K562 (cell line): Measurements from ENCODE around the gene BCL2L13. TPM values are rescaled to one million over a fixed set of nuclear protein-coding genes. Genes with fewer than 3 reads are reported as not detected.

Experiments used
- ATAC-seq: fragments of 200-7000 bp; cut with Tn5 transposase; 3 replicates; pipeline ENCODE4 v1.9.1; 2020; ENCODE audit warnings: moderate library complexity
- BruUV-seq: library from RNA; stranded (reverse); fragments of 400-500 nt; replicated peaks from 2 replicates; lab custom pipeline; 2021; lab: Mats Ljungman, UMichigan
- CTCF ChIA-PET: fragments of 300-600 bp; formaldehyde crosslinking; extraction: SDS; loops from one replicate; lab custom pipeline; 2021; ENCODE audit warnings: low intra/inter-chr PET ratio; lab: Yijun Ruan, JAX
- POLR2A ChIA-PET: fragments of 300-600, 350-650 bp; sonication (Branson Sonifier 250); formaldehyde crosslinking; extraction: SDS; loops from one replicate; lab custom pipeline; 2021; ENCODE audit warnings: antibody characterized with exemption, inconsistent platforms; lab: Yijun Ruan, JAX
- DNase-seq, 4 experiments: peaks; one replicate each; pipeline versions ENCODE4 v3.0.0 to v3.0.0-alpha.2; 2011 to 2018; ENCODE audit warnings: low spot score in 3 of 4, mixed read lengths in 3 of 4; ENCODE audit errors: extremely low read depth in 1 of 4
- FAIRE-seq: peaks from 2 replicates; lab custom pipeline; 2011; peaks lifted over from hg19 to GRCh38; lab: Jason Lieb, UNC
- H2AFZ ChIP-seq: 2 replicates; pipeline ENCODE4 v1.6.0; 2011; ENCODE audit warnings: low read depth, low read length, control low read depth, inconsistent platforms
- H3K27ac ChIP-seq: fragments of 200-600 bp; 3 replicates; pipeline ENCODE4 v1.8.0; 2011; ENCODE audit warnings: low read depth, mild to moderate bottlenecking, control low read depth, inconsistent platforms, low read length, moderate library complexity, mixed read lengths; ENCODE audit errors: extremely low read depth
- H3K27me3 ChIP-seq, 2 experiments: fragments of 300-600 bp in 1 of 2; 2 replicates in 1 of 2; 3 replicates in 1 of 2; pipeline versions ENCODE4 v1.6.0 to v1.8.0; 2011; ENCODE audit warnings: inconsistent platforms in 2 of 2, low read length in 2 of 2, mild to moderate bottlenecking in 1 of 2, mixed read lengths in 1 of 2, moderate library complexity in 1 of 2; ENCODE audit not compliant: control insufficient read depth in 2 of 2, insufficient read depth in 2 of 2
- H3K36me3 ChIP-seq: fragments of 300-600 bp; 3 replicates; pipeline ENCODE4 v1.8.0; 2011; ENCODE audit warnings: mild to moderate bottlenecking, low read length, inconsistent platforms; ENCODE audit not compliant: control insufficient read depth, insufficient read depth
- H3K4me1 ChIP-seq, 2 experiments: fragments of 200-600 bp in 1 of 2; replicated peaks in 1 of 2; 2 replicates in 1 of 2; 3 replicates in 1 of 2; pipeline versions ENCODE4 v1.5.1 to v1.8.0; 2011; ENCODE audit warnings: inconsistent platforms in 2 of 2, low read length in 2 of 2, mild to moderate bottlenecking in 1 of 2, mixed read lengths in 1 of 2, moderate library complexity in 1 of 2; ENCODE audit not compliant: control insufficient read depth in 2 of 2, insufficient read depth in 2 of 2
- H3K4me2 ChIP-seq: 2 replicates; pipeline ENCODE4 v1.6.1; 2011; ENCODE audit warnings: low read length, control low read depth, inconsistent platforms, mixed read lengths; ENCODE audit not compliant: insufficient read depth
- H3K4me3 ChIP-seq: fragments of 200-600 bp; sonication (generic), shearing (Covaris generic); 2 replicates; pipeline ENCODE4 v1.5.1; 2016; ENCODE audit warnings: control low read depth, inconsistent platforms
- H3K79me2 ChIP-seq: fragments of 200-600 bp; 3 replicates; pipeline ENCODE4 v1.8.0; 2011; ENCODE audit warnings: low read length, inconsistent platforms; ENCODE audit not compliant: control insufficient read depth, insufficient read depth
- H3K9ac ChIP-seq, 2 experiments: 2 replicates each; pipeline versions ENCODE4 v1.6.0 to v1.6.1; 2011; ENCODE audit warnings: low read depth in 2 of 2, low read length in 2 of 2, control low read depth in 1 of 2, inconsistent platforms in 1 of 2, mild to moderate bottlenecking in 1 of 2, mixed read lengths in 1 of 2; ENCODE audit not compliant: insufficient read depth in 1 of 2
- H3K9me1 ChIP-seq: one replicate; pipeline ENCODE4 v1.6.0; 2011; ENCODE audit warnings: inconsistent platforms, mild to moderate bottlenecking, low read length, moderate library complexity; ENCODE audit not compliant: control insufficient read depth, insufficient read depth
- H3K9me3 ChIP-seq: replicated peaks from 2 replicates; pipeline ENCODE4 v1.5.1; 2011; ENCODE audit warnings: low read depth, low read length, inconsistent platforms; ENCODE audit not compliant: control insufficient read depth, insufficient read depth
- H4K20me1 ChIP-seq: replicated peaks from 2 replicates; pipeline ENCODE4 v1.6.1; 2011; ENCODE audit warnings: low read length, inconsistent platforms, mixed read lengths; ENCODE audit not compliant: control insufficient read depth, insufficient read depth
- ELF4 ChIP-seq: fragments of 450-650 bp; formaldehyde crosslinking; IDR thresholded peaks from 2 replicates; pipeline ENCODE4 v1.4.0; 2022; ENCODE audit warnings: missing genetic modification characterization
- KAT7 ChIP-seq: sonication (generic); formaldehyde crosslinking; IDR thresholded peaks from 2 replicates; pipeline ENCODE4 v1.8.0; 2022; ENCODE audit warnings: missing genetic modification reagents, mild to moderate bottlenecking, borderline replicate concordance
- NR1H2 ChIP-seq: sonication (generic); formaldehyde crosslinking; IDR thresholded peaks from 2 replicates; pipeline ENCODE4 v1.4.0; 2020; ENCODE audit warnings: mild to moderate bottlenecking, missing genetic modification reagents
- TEAD1 ChIP-seq, 2 experiments: fragments of 450-650 bp in 1 of 2; sonication (generic) in 1 of 2; formaldehyde crosslinking; IDR thresholded peaks; 2 replicates each; pipeline versions ENCODE4 v1.4.0 to v1.8.0; 2020 to 2022; ENCODE audit warnings: mild to moderate bottlenecking in 2 of 2, missing genetic modification reagents in 1 of 2
- ZC3H11A ChIP-seq: IDR thresholded peaks from 2 replicates; pipeline ENCODE4 v1.6.1; 2012; ENCODE audit warnings: low read depth, low read length, improper control_type of control experiment
- WGBS: fragments of 100-300 bp; shearing (Covaris generic); methylation state at CpG from one replicate; pipeline ENCODE4 v1.1.6; 2016; ENCODE audit warnings: low coverage, mixed read lengths; ENCODE audit not compliant: insufficient coverage; ENCODE audit errors: missing lambda C conversion rate; 5-methylcytosine and 5-hydroxymethylcytosine counted together
- in situ Hi-C: fragments of 300-500 bp; cut with MboI; formaldehyde crosslinking; loops from 4 replicates; pipeline ENCODE4 v1.15.0; 2018; ENCODE audit warnings: inconsistent platforms, mixed read lengths
- intact Hi-C: fragments of 100-400 bp; cut with micrococcal nuclease; formaldehyde crosslinking; loops from 2 replicates; pipeline ENCODE4 v1.14.2; 2022
- polyA plus RNA-seq, 8 experiments: library from polyadenylated mRNA; depleted of rRNA in 4 of 8; stranded (reverse) in 5 of 8; unstranded in 3 of 8; fragments of >200 nt; fragmentation: Nextera tagmentation in 2 of 8; fragmentation: Illumina TruSeq in 1 of 8; extraction: Ambion mirVana in 2 of 8; extraction: Trizol in 1 of 8; gene quantifications; 2 replicates each; pipeline versions ENCODE4 v1.2.1 to v1.2.3, GENCODE V29; 2011 to 2014; ENCODE audit warnings: inconsistent platforms in 1 of 8, missing spikeins in 1 of 8
- total RNA-seq, 7 experiments: library from RNA; depleted of rRNA in 6 of 7; stranded (reverse); fragments of >200 nt in 6 of 7; fragmentation: Illumina TruSeq in 2 of 7; extraction: Trizol in 2 of 7; gene quantifications; 2 replicates each; pipeline versions ENCODE4 v1.2.1 to v1.2.3, GENCODE V29; 2011 to 2021; ENCODE audit warnings: low replicate concordance in 1 of 7
- TF ChIP-seq, protein P1 (sequence below): sonication (generic); formaldehyde crosslinking; IDR thresholded peaks from 2 replicates; pipeline ENCODE4 v1.8.1; 2023; ENCODE audit warnings: mild to moderate bottlenecking, missing genetic modification reagents
- TF ChIP-seq, protein P2 (sequence below): fragments of 450-650 bp; conservative IDR thresholded peaks from 2 replicates; pipeline ENCODE4 v1.6.1; 2016; ENCODE audit warnings: missing genetic modification characterization, low read depth, mild to moderate bottlenecking, missing compliant biosample characterization, moderate library complexity
- TF ChIP-seq, protein P3 (sequence below): IDR thresholded peaks from 2 replicates; pipeline ENCODE4 v1.6.1; 2014; ENCODE audit warnings: antibody characterized with exemption

BCL2L13 gene
- total and polyA plus RNA-seq, 9 of the 15 experiments (the other 6 are each of a cell fraction or from before 2014, with no cell fraction given), result 41.5 to 63.4 (median 56.5) TPM

DNA sequence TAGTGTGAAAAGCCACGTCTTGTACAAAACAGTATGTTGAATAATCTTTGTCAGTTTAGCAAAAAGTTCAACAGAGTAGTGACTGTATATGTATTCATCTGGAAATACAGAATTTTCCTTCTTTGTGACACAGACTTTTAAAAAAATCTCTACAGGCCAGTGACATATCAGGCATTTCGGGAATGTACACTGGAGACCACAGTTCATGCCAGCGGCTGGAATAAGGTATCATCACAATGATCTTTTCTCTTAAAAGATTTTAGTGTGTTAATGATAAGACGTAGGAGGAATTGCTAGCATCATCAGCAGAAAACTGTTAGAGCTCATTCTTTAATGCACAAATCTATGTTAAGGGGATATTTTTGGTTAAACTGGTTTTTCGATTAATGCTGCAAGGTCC, 57.4 kb downstream of the BCL2L13 start:
- H3K4me3 ChIP-seq, result no peak overlapping the region
- DNase-seq (no peak), FAIRE-seq (no peak), ATAC-seq (no peak)
- no peaks in the 10 kb centered on the region for H3K4me1 ChIP-seq
- WGBS, result 89% methylated on average over 5 of the region's 5 CpGs
- no peak overlapping the region for H3K27ac ChIP-seq
- ChIA-PET CTCF (no interaction called here), POLR2A (interaction anchor here (0.7 to 1.9 kb wide), 3 partner anchors 10 to 31 kb away, joined by 3 to 7 read pairs (median 4); no protein-coding TSS in a partner anchor)
- 0 out of 3 replicates have a peak, but pooled peaks cover 2% of the 10 kb centered on the region for H3K79me2 ChIP-seq
- H4K20me1 ChIP-seq, result no peaks in the 10 kb centered on the region
- no peaks in the 10 kb centered on the region for H3K9me1 ChIP-seq
- in situ Hi-C loops (no loop called here), intact Hi-C loops (no loop called here)
- peaks cover 43% of the 10 kb centered on the region for H3K36me3 ChIP-seq
- TF ChIP-seq ZC3H11A (no peak), NR1H2 (CRISPR knock-in tag) (no peak), TEAD1 (CRISPR knock-in tag; IDR thresholded peaks at IDR 0.05) (no peak), ELF4 (no peak), KAT7 (CRISPR knock-in tag) (no peak)
- TF ChIP-seq, protein P1, sequence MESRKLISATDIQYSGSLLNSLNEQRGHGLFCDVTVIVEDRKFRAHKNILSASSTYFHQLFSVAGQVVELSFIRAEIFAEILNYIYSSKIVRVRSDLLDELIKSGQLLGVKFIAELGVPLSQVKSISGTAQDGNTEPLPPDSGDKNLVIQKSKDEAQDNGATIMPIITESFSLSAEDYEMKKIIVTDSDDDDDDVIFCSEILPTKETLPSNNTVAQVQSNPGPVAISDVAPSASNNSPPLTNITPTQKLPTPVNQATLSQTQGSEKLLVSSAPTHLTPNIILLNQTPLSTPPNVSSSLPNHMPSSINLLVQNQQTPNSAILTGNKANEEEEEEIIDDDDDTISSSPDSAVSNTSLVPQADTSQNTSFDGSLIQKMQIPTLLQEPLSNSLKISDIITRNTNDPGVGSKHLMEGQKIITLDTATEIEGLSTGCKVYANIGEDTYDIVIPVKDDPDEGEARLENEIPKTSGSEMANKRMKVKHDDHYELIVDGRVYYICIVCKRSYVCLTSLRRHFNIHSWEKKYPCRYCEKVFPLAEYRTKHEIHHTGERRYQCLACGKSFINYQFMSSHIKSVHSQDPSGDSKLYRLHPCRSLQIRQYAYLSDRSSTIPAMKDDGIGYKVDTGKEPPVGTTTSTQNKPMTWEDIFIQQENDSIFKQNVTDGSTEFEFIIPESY, result no peak
- TF ChIP-seq, protein P2, sequence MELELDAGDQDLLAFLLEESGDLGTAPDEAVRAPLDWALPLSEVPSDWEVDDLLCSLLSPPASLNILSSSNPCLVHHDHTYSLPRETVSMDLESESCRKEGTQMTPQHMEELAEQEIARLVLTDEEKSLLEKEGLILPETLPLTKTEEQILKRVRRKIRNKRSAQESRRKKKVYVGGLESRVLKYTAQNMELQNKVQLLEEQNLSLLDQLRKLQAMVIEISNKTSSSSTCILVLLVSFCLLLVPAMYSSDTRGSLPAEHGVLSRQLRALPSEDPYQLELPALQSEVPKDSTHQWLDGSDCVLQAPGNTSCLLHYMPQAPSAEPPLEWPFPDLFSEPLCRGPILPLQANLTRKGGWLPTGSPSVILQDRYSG, result no peak
- TF ChIP-seq, protein P3, sequence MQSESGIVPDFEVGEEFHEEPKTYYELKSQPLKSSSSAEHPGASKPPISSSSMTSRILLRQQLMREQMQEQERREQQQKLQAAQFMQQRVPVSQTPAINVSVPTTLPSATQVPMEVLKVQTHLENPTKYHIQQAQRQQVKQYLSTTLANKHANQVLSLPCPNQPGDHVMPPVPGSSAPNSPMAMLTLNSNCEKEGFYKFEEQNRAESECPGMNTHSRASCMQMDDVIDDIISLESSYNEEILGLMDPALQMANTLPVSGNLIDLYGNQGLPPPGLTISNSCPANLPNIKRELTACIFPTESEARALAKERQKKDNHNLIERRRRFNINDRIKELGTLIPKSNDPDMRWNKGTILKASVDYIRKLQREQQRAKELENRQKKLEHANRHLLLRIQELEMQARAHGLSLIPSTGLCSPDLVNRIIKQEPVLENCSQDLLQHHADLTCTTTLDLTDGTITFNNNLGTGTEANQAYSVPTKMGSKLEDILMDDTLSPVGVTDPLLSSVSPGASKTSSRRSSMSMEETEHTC, result no peak
- H2AFZ ChIP-seq, result no peak overlapping the region
- no peak overlapping the region for H3K4me2 ChIP-seq
- H3K9ac ChIP-seq, result no peak overlapping the region
- H3K9me3 ChIP-seq, result no peaks in the 10 kb centered on the region
- no TSS peak for BruUV-seq
- no peaks in the 10 kb centered on the region for H3K27me3 ChIP-seq
